ENCODE data around the gene P3H1.
"Not testable (repeated sequence)": the region's sequence is repeated elsewhere in the genome, so short reads cannot be mapped to it uniquely, and the experiment has no call there.

The P3H1 gene
- long read RNA-seq, transcript P3H1-204 (15 exons, 2,705 nt): minor isoform, 7 of 715 reads
- long read RNA-seq, transcript P3H1-202 (15 exons, 2,585 nt): major isoform, 529 of 715 reads
- long read RNA-seq, transcript P3H1-207 (14 exons, 2,726 nt): minor isoform, 67 of 715 reads
- long read RNA-seq, partial matches to known transcripts: 29 of 715 reads
- long read RNA-seq, other reads (novel, unspliced or antisense): 79 of 715 reads

GRCh38 chr1:42766741-42767509 lies at the start of gene P3H1, which contains the start of gene C1orf50:
Gene P3H1 (minus strand): TSS chr1:42767028. CDS start chr1:42766971, 57 bp downstream.
Gene C1orf50 (plus strand): TSS chr1:42767249. CDS start chr1:42767312, 63 bp downstream.
- peak within 1 kb of the TSS; percentile 98 for H3K4me3 ChIP-seq (replicated peaks; ENCODE audit: insufficient read depth, low read length)
- H3K27ac ChIP-seq (replicated peaks): peak within 1 kb of the TSS; percentile 85
- H3K27me3 ChIP-seq (ENCODE audit: insufficient read depth, poor library complexity, severe bottlenecking): no peaks in the 10 kb centered on the region
- DNase-seq (ENCODE audit: low read depth in 1 of 2, low spot score in 1 of 2): peak; percentile 97 to 100
- TF ChIP-seq CTCF (IDR thresholded peaks at IDR 0.05; ENCODE audit: insufficient read depth, low read length) (no peak), REST (IDR thresholded peaks at IDR 0.05; ENCODE audit: insufficient replicate concordance, low read depth) (peak; percentile 16), POLR2AphosphoS5 (IDR thresholded peaks at IDR 0.05; ENCODE audit: low read depth) (peak; percentile 92)

GRCh38 chr1:42815941-42816584 lies 49.2 kb upstream of the P3H1 start:
- no peak for TF ChIP-seq POLR2AphosphoS5 (IDR thresholded peaks at IDR 0.05; ENCODE audit: low read depth)
- no peak for TF ChIP-seq GABPA (IDR thresholded peaks at IDR 0.05; ENCODE audit: low read depth)
- TF ChIP-seq REST (IDR thresholded peaks at IDR 0.05; ENCODE audit: insufficient replicate concordance, low read depth): no peak
- peak; percentile 33; the same call in 1 of the 2 replicates for TF ChIP-seq SPI1 (IDR thresholded peaks at IDR 0.05; ENCODE audit: borderline replicate concordance, low read depth)
- peak in 1 of 2 experiments; percentile 15 for DNase-seq (ENCODE audit: low read depth in 1 of 2, low spot score in 1 of 2)
- Histone ChIP-seq H3K27ac (replicated peaks) (peak overlapping the region; percentile 98), H3K27me3 (ENCODE audit: insufficient read depth, poor library complexity, severe bottlenecking) (no peaks in the 10 kb centered on the region), H3K4me3 (replicated peaks; ENCODE audit: insufficient read depth, low read length) (peak overlapping the region; percentile 59)

GRCh38 chr1:42814815-42815214 lies 48.0 kb upstream of the P3H1 start:
- H3K27me3 ChIP-seq (ENCODE audit: insufficient read depth, poor library complexity, severe bottlenecking); H3K27ac ChIP-seq (replicated peaks); DNase-seq (ENCODE audit: low read depth in 1 of 2, low spot score in 1 of 2); H3K4me3 ChIP-seq (replicated peaks; ENCODE audit: insufficient read depth, low read length): not testable (repeated sequence)

- TF ChIP-seq GABPA (IDR thresholded peaks at IDR 0.05; ENCODE audit: low read depth) (no peak), SPI1 (IDR thresholded peaks at IDR 0.05; ENCODE audit: borderline replicate concordance, low read depth) (no peak), CTCF (IDR thresholded peaks at IDR 0.05; ENCODE audit: insufficient read depth, low read length) (no peak), REST (IDR thresholded peaks at IDR 0.05; ENCODE audit: insufficient replicate concordance, low read depth) (no peak), POLR2AphosphoS5 (IDR thresholded peaks at IDR 0.05; ENCODE audit: low read depth) (no peak)
- Histone ChIP-seq H3K27me3 (ENCODE audit: insufficient read depth, poor library complexity, severe bottlenecking) (no peaks in the 10 kb centered on the region), H3K4me3 (replicated peaks; ENCODE audit: insufficient read depth, low read length) (no peak overlapping the region), H3K27ac (replicated peaks) (no peak overlapping the region)
- no peak for DNase-seq (ENCODE audit: low read depth in 1 of 2, low spot score in 1 of 2)
Observed at GRCh38 chr1:42807056-42807668, 40.3 kb upstream of the P3H1 start.
